ENCODE results near the gene XPR1. TPM values are rescaled to one million over a fixed set of nuclear protein-coding genes. Genes with fewer than 3 reads are reported as not detected.

Gene XPR1
- total RNA-seq, 1 experiment from 2014 or later = 12.8 TPM

GRCh38 chr1:180939711-180940103 is 307.9 kb downstream of the XPR1 start:
- no peak for DNase-seq
- Histone ChIP-seq H3K27me3 (no peaks in the 10 kb centered on the region), H3K9me3 (no peaks in the 10 kb centered on the region), H3K36me3 (peaks cover 3% of the 10 kb centered on the region; the same call in 1 of the 2 replicates), H3K4me3 (no peak overlapping the region)

Other genes starting within 250 kb of the XPR1 start
- gene ACBD6, start 129.4 kb upstream of the XPR1 start, total RNA-seq (2014; rRNA removed; shearing (Covaris generic); ENCODE audit: low replicate concordance) = 65.9 and 85.3 TPM in 2 replicates
- not detected in 2 replicates for gene OVAAL, start 73.1 kb upstream of the XPR1 start, total RNA-seq (2014; rRNA removed; shearing (Covaris generic); ENCODE audit: low replicate concordance)

Data from MG63 (cell line).